Astrocyte (in vitro differentiated cells and primary cell): Measurements from ENCODE around the gene OPRL1. TPM values are rescaled to one million over a fixed set of nuclear protein-coding genes. Genes with fewer than 3 reads are reported as not detected.

Experiments used
- DNase-seq: peaks from one replicate; pipeline ENCODE4 v3.0.0-alpha.2; 2010; ENCODE audit warnings: low read depth
- FAIRE-seq: peaks from 2 replicates; lab custom pipeline; 2011; peaks lifted over from hg19 to GRCh38; lab: Jason Lieb, UNC
- H2AFZ ChIP-seq: 2 replicates; pipeline ENCODE4 v1.6.0; 2012; ENCODE audit warnings: low read depth, low read length, inconsistent platforms
- H3K27ac ChIP-seq: 2 replicates; pipeline ENCODE4 v1.5.1; 2011; ENCODE audit warnings: low read depth, low read length, inconsistent platforms
- H3K27me3 ChIP-seq: 2 replicates; pipeline ENCODE4 v1.6.0; 2011; ENCODE audit warnings: low read length, inconsistent platforms; ENCODE audit not compliant: insufficient read depth
- H3K36me3 ChIP-seq: 2 replicates; pipeline ENCODE4 v1.5.1; 2011; ENCODE audit warnings: low read length, inconsistent platforms; ENCODE audit not compliant: insufficient read depth
- H3K4me1 ChIP-seq: 2 replicates; pipeline ENCODE4 v1.5.1; 2011; ENCODE audit warnings: low read length, inconsistent platforms; ENCODE audit not compliant: insufficient read depth
- H3K4me2 ChIP-seq: 2 replicates; pipeline ENCODE4 v1.6.0; 2012; ENCODE audit warnings: low read length, inconsistent platforms
- H3K4me3 ChIP-seq: 2 replicates; pipeline ENCODE4 v1.5.1; 2011; ENCODE audit warnings: low read depth, mild to moderate bottlenecking, low read length, inconsistent platforms; ENCODE audit not compliant: insufficient read depth
- H3K79me2 ChIP-seq: 2 replicates; pipeline ENCODE4 v1.6.0; 2012; ENCODE audit warnings: mild to moderate bottlenecking, low read length, inconsistent platforms; ENCODE audit not compliant: insufficient read depth
- H3K9ac ChIP-seq: 2 replicates; pipeline ENCODE4 v1.6.0; 2012; ENCODE audit warnings: mild to moderate bottlenecking, low read length, inconsistent platforms
- H3K9me3 ChIP-seq: 2 replicates; pipeline ENCODE4 v1.5.1; 2012; ENCODE audit warnings: low read depth, mild to moderate bottlenecking, low read length, inconsistent platforms; ENCODE audit not compliant: insufficient read depth
- H4K20me1 ChIP-seq: 2 replicates; pipeline ENCODE4 v1.6.0; 2012; ENCODE audit warnings: low read length, inconsistent platforms; ENCODE audit not compliant: insufficient read depth
- H3K27ac Mint-ChIP-seq: one replicate; pipeline ENCODE4 v1.8.0; 2021; ENCODE audit warnings: mild to moderate bottlenecking, mixed read lengths; ENCODE audit not compliant: unreplicated experiment
- H3K27me3 Mint-ChIP-seq: one replicate; pipeline ENCODE4 v1.8.0; 2021; ENCODE audit warnings: low read depth, mixed read lengths; ENCODE audit not compliant: unreplicated experiment
- H3K36me3 Mint-ChIP-seq: one replicate; pipeline ENCODE4 v1.8.0; 2021; ENCODE audit warnings: low read depth, mixed read lengths; ENCODE audit not compliant: unreplicated experiment
- H3K4me1 Mint-ChIP-seq: one replicate; pipeline ENCODE4 v1.8.0; 2021; ENCODE audit warnings: low read depth, mixed read lengths; ENCODE audit not compliant: unreplicated experiment
- H3K4me3 Mint-ChIP-seq: one replicate; pipeline ENCODE4 v1.8.0; 2021; ENCODE audit warnings: mild to moderate bottlenecking, moderate library complexity, mixed read lengths; ENCODE audit not compliant: unreplicated experiment
- H3K9me3 Mint-ChIP-seq: one replicate; pipeline ENCODE4 v1.8.0; 2021; ENCODE audit warnings: mild to moderate bottlenecking, mixed read lengths; ENCODE audit not compliant: unreplicated experiment
- CTCF ChIP-seq: IDR thresholded peaks from 2 replicates; pipeline ENCODE4 v1.5.1; 2011; ENCODE audit warnings: low read depth, mild to moderate bottlenecking, inconsistent platforms, low read length, moderate library complexity; ENCODE audit not compliant: insufficient read depth
- EZH2 ChIP-seq: IDR thresholded peaks from 2 replicates; pipeline ENCODE4 v1.6.1; 2012; ENCODE audit warnings: mild to moderate bottlenecking, low read length, inconsistent platforms; ENCODE audit not compliant: insufficient read depth
- total RNA-seq: library from RNA; stranded (reverse); gene quantifications from 2 replicates; pipeline ENCODE4 v1.2.1, GENCODE V29; 2021

Gene OPRL1
- total RNA-seq, 1 donor from 2014 or later = 2.8 TPM

DNA sequence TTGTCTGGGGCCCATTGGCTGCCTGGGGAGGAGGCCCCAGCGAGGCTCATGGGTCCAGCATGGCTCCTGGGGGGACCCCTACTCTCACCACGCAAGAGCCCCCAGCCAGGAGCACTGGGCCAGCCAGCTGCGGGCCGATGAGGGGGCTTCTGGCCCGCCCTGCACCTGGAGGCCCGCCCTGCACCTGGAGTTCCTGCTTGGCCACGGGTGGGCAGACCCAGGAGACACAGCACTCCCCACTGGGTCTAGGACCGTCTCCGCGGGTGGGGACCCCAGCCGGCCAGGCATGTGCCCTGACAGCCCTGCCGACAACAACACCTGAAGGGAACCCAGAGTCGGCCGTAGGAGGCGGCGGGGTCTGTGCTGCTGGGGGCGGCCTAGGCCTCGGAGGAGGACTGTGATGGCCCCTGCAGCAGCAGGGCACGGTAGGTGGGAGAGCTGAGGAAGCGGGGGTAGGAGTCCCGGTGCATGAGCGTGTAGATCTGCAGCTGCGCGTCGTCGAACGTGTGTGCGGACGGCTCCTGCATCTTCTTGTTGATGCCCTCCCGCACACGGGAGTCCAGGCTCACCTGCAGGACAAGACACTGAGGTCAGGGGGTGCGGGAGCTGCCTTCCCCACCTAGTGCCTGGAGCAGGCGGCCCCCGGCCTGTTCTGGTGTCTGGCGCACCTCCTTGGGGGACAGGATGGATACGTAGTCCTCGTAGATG lies 6.3 kb upstream of the OPRL1 start:
- H3K27me3 ChIP-seq = no peaks in the 10 kb centered on the region
- H3K4me1 Mint-ChIP-seq = no peaks in the 10 kb centered on the region
- H3K27me3 Mint-ChIP-seq = no peaks in the 10 kb centered on the region
- H3K36me3 Mint-ChIP-seq = peaks cover 3% of the 10 kb centered on the region
- no peaks in the 10 kb centered on the region for H3K9me3 Mint-ChIP-seq
- H3K4me3 ChIP-seq = no peak overlapping the region
- no peak for TF ChIP-seq EZH2
- no peak for TF ChIP-seq CTCF
- H3K27ac Mint-ChIP-seq = no peak overlapping the region
- no peaks in the 10 kb centered on the region for H3K9me3 ChIP-seq
- H4K20me1 ChIP-seq = peaks cover 13% of the 10 kb centered on the region
- H3K27ac ChIP-seq = no peak overlapping the region
- DNase-seq = no peak
- H3K4me3 Mint-ChIP-seq = no peak overlapping the region
- no peak for FAIRE-seq
- no peaks in the 10 kb centered on the region for H3K36me3 ChIP-seq
- H3K4me2 ChIP-seq = no peak overlapping the region
- no peaks in the 10 kb centered on the region for H3K79me2 ChIP-seq
- H3K4me1 ChIP-seq = peaks cover 2% of the 10 kb centered on the region
- no peak overlapping the region for H2AFZ ChIP-seq
- no peak overlapping the region for H3K9ac ChIP-seq

GRCh38 chr20:64074184-64074789 lies 5.6 kb upstream of the OPRL1 start:
- no peak overlapping the region for H3K9ac ChIP-seq
- no peaks in the 10 kb centered on the region for H3K4me1 Mint-ChIP-seq
- no peak for FAIRE-seq

More at GRCh38 chr20:64074184-64074789, 5.6 kb upstream of the OPRL1 start:
- Mint-ChIP-seq H3K9me3 (no peaks in the 10 kb centered on the region), H3K36me3 (peaks cover 3% of the 10 kb centered on the region), H3K27me3 (no peaks in the 10 kb centered on the region), H3K4me3 (no peak overlapping the region), H3K27ac (no peak overlapping the region)
- TF ChIP-seq CTCF = no peak
- no peak for TF ChIP-seq EZH2
- Histone ChIP-seq H3K9me3 (no peaks in the 10 kb centered on the region), H3K4me1 (peaks cover 8% of the 10 kb centered on the region), H3K4me2 (no peak overlapping the region), H2AFZ (no peak overlapping the region), H3K79me2 (no peaks in the 10 kb centered on the region), H3K27me3 (no peaks in the 10 kb centered on the region), H3K4me3 (no peak overlapping the region), H4K20me1 (peaks cover 16% of the 10 kb centered on the region), H3K27ac (no peak overlapping the region), H3K36me3 (no peaks in the 10 kb centered on the region)
- no peak for DNase-seq
